ENCODE measurements around the gene CEP350.
"Not testable (repeated sequence)": the region's sequence is repeated elsewhere in the genome, so short reads cannot be mapped to it uniquely, and the experiment has no call there.

The CEP350 gene

GRCh38 chr1:179955731-179956130 lies 1.1 kb downstream of the CEP350 start:
- no peaks in the 10 kb centered on the region for H3K36me3 ChIP-seq (ENCODE audit: insufficient read depth, low read length)
- H3F3A ChIP-seq (ENCODE audit: low read depth): peaks cover 3% of the 10 kb centered on the region; the same call in 1 of the 2 replicates
- H3K9ac ChIP-seq (ENCODE audit: low read depth, low read length, poor library complexity, severe bottlenecking): peak overlapping the region; percentile 95
- no peaks in the 10 kb centered on the region for H3K9me3 ChIP-seq (ENCODE audit: insufficient read depth, low read depth, low read length)
- H3K27me3 ChIP-seq (ENCODE audit: insufficient read depth, low read length, poor library complexity, severe bottlenecking): no peaks in the 10 kb centered on the region
- H3K79me2 ChIP-seq (ENCODE audit: insufficient read depth, low read length): peaks cover 61% of the 10 kb centered on the region
- TF ChIP-seq EZH2phosphoT487 (IDR thresholded peaks at IDR 0.05; ENCODE audit: borderline replicate concordance): no peak
- TF ChIP-seq CTCF (conservative IDR thresholded peaks at IDR 0.05; ENCODE audit: low read length): no peak
- peak overlapping the region; percentile 99 for H3K4me2 ChIP-seq (ENCODE audit: low read depth, low read length, poor library complexity, severe bottlenecking)
- peaks cover 46% of the 10 kb centered on the region for H4K20me1 ChIP-seq (ENCODE audit: insufficient read depth, low read length, poor library complexity, severe bottlenecking)
- H3K9me2 ChIP-seq (replicated peaks; ENCODE audit: low read depth, low read length): no peaks in the 10 kb centered on the region
- peaks cover 52% of the 10 kb centered on the region for H3K4me1 ChIP-seq (ENCODE audit: insufficient read depth, low read length, poor library complexity, severe bottlenecking)
- peak overlapping the region; percentile 76 for H3K4me3 ChIP-seq (ENCODE audit: low read length, poor library complexity, severe bottlenecking)
- no peak overlapping the region for H2AFZ ChIP-seq (ENCODE audit: low read length)

GRCh38 chr1:179958359-179958758 lies 3.7 kb downstream of the CEP350 start:
- H3K79me2 ChIP-seq (ENCODE audit: insufficient read depth, low read length): peaks cover 87% of the 10 kb centered on the region
- H3K36me3 ChIP-seq (ENCODE audit: insufficient read depth, low read length): no peaks in the 10 kb centered on the region
- H3K9me3 ChIP-seq (ENCODE audit: insufficient read depth, low read depth, low read length): no peaks in the 10 kb centered on the region
- H3K4me1 ChIP-seq (ENCODE audit: insufficient read depth, low read length, poor library complexity, severe bottlenecking): peaks cover 49% of the 10 kb centered on the region
- H3F3A ChIP-seq (ENCODE audit: low read depth): peaks cover 6% of the 10 kb centered on the region; the same call in 1 of the 2 replicates
- TF ChIP-seq EZH2phosphoT487 (IDR thresholded peaks at IDR 0.05; ENCODE audit: borderline replicate concordance) (no peak), CTCF (conservative IDR thresholded peaks at IDR 0.05; ENCODE audit: low read length) (no peak)
- H3K4me2 ChIP-seq (ENCODE audit: low read depth, low read length, poor library complexity, severe bottlenecking): peak overlapping the region; percentile 99
- no peaks in the 10 kb centered on the region for H3K9me2 ChIP-seq (replicated peaks; ENCODE audit: low read depth, low read length)
- peak overlapping the region; percentile 95 for H3K9ac ChIP-seq (ENCODE audit: low read depth, low read length, poor library complexity, severe bottlenecking)
- H3K27me3 ChIP-seq (ENCODE audit: insufficient read depth, low read length, poor library complexity, severe bottlenecking): no peaks in the 10 kb centered on the region
- peak overlapping the region; percentile 76 for H3K4me3 ChIP-seq (ENCODE audit: low read length, poor library complexity, severe bottlenecking)
- no peak overlapping the region for H2AFZ ChIP-seq (ENCODE audit: low read length)
- H4K20me1 ChIP-seq (ENCODE audit: insufficient read depth, low read length, poor library complexity, severe bottlenecking): peaks cover 55% of the 10 kb centered on the region

- not testable (repeated sequence) for H3K9me3 ChIP-seq (ENCODE audit: insufficient read depth, low read depth, low read length); H3K27me3 ChIP-seq (ENCODE audit: insufficient read depth, low read length, poor library complexity, severe bottlenecking); H3F3A ChIP-seq (ENCODE audit: low read depth); H3K9me2 ChIP-seq (replicated peaks; ENCODE audit: low read depth, low read length); H3K4me3 ChIP-seq (ENCODE audit: low read length, poor library complexity, severe bottlenecking); H2AFZ ChIP-seq (ENCODE audit: low read length); H3K36me3 ChIP-seq (ENCODE audit: insufficient read depth, low read length); H3K4me2 ChIP-seq (ENCODE audit: low read depth, low read length, poor library complexity, severe bottlenecking); H3K9ac ChIP-seq (ENCODE audit: low read depth, low read length, poor library complexity, severe bottlenecking)
- H4K20me1 ChIP-seq (ENCODE audit: insufficient read depth, low read length, poor library complexity, severe bottlenecking): peaks cover 57% of the 10 kb centered on the region
- peaks cover 38% of the 10 kb centered on the region for H3K4me1 ChIP-seq (ENCODE audit: insufficient read depth, low read length, poor library complexity, severe bottlenecking)
- peaks cover 99% of the 10 kb centered on the region for H3K79me2 ChIP-seq (ENCODE audit: insufficient read depth, low read length)
Measured at GRCh38 chr1:179962168-179962567, 7.6 kb downstream of the CEP350 start.

DNA sequence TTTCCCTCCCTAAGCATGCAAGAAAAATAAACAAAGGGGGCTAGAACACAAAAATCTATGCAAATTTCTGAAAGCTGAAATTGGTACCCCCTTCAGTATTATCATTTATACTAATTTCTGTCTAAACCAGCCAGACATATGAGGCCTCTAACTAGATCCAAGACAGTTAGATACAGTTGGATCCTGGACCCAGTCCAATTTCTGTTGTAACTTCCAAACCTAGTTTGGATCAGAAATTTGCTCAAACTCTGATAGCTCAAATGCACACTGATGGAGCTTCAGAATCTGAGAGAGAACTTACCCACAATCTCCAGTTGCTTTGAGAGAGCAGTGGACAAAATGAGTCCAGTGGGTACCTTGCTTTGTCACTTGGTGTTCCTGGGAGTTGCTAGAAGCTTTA lies 11.9 kb downstream of the CEP350 start:
- no peak overlapping the region for H3K4me2 ChIP-seq (ENCODE audit: low read depth, low read length, poor library complexity, severe bottlenecking)

More for the DNA sequence above, 11.9 kb downstream of the CEP350 start:
- Histone ChIP-seq H3K9me2 (replicated peaks; ENCODE audit: low read depth, low read length) (no peaks in the 10 kb centered on the region), H4K20me1 (ENCODE audit: insufficient read depth, low read length, poor library complexity, severe bottlenecking) (peaks cover 44% of the 10 kb centered on the region), H3K36me3 (ENCODE audit: insufficient read depth, low read length) (no peaks in the 10 kb centered on the region; the same call in 1 of the 2 replicates), H3K4me1 (ENCODE audit: insufficient read depth, low read length, poor library complexity, severe bottlenecking) (peaks cover 39% of the 10 kb centered on the region), H3K9ac (ENCODE audit: low read depth, low read length, poor library complexity, severe bottlenecking) (no peak overlapping the region), H3K79me2 (ENCODE audit: insufficient read depth, low read length) (peaks cover 100% of the 10 kb centered on the region), H3K4me3 (ENCODE audit: low read length, poor library complexity, severe bottlenecking) (no peak overlapping the region), H3F3A (ENCODE audit: low read depth) (peaks cover 4% of the 10 kb centered on the region; the same call in 1 of the 2 replicates), H3K9me3 (ENCODE audit: insufficient read depth, low read depth, low read length) (peaks cover 7% of the 10 kb centered on the region; the same call in 1 of the 2 replicates), H2AFZ (ENCODE audit: low read length) (no peak overlapping the region), H3K27me3 (ENCODE audit: insufficient read depth, low read length, poor library complexity, severe bottlenecking) (no peaks in the 10 kb centered on the region)
- TF ChIP-seq EZH2phosphoT487 (IDR thresholded peaks at IDR 0.05; ENCODE audit: borderline replicate concordance) (no peak), CTCF (conservative IDR thresholded peaks at IDR 0.05; ENCODE audit: low read length) (no peak)
